T-helper 1 cell (primary cell): ENCODE results near the gene EFCAB5.
"Not testable (repeated sequence)": the region's sequence is repeated elsewhere in the genome, so short reads cannot be mapped to it uniquely, and the experiment has no call there.

Source experiments
- DNase-seq, 5 donors: peaks; one replicate each; pipeline ENCODE4 v3.0.0-alpha.2; 2012 to 2020

Gene EFCAB5

DNA sequence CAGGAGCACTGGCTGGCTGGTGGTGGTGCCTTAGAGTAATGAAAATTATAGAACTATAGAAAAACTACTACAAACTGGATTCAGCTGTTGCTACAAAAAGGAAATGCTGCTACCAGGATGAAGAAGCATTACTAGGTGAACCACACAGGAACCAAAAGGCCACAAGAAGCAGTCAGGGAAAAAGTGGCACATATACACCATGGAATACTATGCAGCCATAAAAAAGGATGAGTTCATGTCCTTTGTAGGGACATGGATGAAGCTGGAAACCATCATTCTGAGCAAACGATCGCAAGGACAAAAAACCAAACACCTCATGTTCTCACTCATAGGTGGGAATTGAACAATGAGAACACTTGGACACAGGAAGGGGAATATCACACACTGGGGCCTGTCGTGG is 5.5 kb upstream of the EFCAB5 start:
- not testable (repeated sequence) for DNase-seq

DNA sequence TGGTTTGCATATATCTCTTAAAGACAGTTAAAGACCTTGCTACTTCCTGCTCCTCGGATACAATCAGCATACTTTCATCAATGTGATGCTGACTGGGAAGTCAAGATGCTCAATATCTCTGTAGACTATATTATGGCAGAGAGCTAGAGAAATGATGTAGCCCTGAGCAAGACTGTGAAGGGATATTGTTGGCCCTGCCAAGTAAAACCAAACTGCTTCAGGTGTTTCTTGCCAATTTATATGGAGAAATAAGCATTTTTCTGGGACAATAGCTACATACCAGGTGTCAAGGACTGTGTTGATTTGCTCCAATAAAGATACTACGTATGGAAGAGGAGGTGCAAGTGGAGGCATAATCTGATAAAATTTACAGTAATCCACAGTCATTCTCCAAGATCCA is 4.7 kb upstream of the EFCAB5 start:
- no peak for DNase-seq

DNA sequence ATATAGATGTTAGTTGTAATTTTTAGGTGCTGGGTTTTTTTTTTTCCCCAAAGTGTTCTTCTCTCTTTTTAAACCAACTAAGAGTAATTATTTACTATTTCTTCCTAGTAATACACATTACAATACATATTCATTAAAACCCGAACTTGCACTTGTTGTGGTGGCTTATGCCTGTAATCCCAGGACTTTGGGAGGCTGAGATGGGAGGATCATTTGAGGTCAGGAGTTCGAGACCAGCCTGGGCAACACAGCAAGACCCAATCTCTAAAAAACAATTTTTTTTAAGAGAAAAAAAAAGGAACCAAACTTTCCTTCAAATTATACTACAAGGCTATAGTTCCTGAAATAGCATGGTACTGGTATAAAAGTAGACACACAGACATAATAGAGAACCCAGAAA is 3.8 kb downstream of the EFCAB5 start:
- DNase-seq = no peak

DNA sequence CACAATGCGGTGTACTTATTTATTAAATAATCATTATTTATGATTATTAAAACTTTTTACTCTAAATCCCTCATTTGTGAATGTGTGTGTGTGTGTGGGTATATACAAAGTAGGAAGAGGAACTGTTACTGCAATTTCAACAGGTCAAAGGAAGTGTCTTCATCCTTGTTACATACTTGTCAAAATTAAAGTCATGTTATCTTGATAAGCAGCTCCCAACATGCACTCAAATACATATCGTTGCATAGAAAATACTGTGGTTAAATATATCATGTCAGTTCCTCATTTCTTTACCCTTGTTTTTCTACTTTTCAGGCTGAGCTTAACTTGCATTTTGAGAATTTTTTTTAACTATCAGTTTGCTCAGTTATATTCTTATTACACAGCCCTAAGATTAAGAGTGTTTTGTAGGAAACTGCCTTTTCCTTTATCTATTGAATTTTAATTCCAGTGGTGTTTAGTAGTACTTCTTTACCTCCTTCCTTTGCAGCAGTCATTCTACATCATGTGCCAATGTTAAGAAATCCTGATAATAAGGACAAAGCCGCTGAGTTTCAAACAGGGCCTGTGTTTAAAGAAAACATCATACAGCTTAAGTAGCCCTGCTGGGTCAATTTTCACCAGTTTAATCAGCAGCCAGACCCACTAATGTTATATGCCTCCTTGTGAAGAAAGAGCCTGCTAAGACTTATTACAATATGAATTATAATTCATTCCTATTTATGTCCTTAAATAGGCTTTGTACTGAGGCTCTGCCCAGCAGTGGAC is 7.2 kb downstream of the EFCAB5 start:
- no peak for DNase-seq

DNA sequence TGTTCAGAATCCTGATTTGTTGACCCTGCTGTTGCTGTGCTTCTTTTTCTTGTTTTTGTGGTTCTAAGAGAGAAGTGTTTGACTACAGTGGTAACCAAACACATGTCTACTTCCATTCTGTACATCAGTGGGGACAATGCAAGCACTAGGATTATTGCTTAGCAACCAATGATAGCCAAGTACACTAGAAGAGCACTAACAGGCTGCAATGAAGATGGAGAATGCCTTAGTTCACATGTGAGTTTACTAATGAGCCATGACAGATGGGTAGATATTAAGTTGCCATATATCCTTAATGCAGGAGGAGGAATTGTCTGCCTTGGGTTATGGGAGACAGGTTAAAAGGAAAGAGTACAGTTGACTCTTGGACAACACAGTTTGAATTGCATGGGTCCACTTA is 8.3 kb downstream of the EFCAB5 start:
- no peak for DNase-seq

DNA sequence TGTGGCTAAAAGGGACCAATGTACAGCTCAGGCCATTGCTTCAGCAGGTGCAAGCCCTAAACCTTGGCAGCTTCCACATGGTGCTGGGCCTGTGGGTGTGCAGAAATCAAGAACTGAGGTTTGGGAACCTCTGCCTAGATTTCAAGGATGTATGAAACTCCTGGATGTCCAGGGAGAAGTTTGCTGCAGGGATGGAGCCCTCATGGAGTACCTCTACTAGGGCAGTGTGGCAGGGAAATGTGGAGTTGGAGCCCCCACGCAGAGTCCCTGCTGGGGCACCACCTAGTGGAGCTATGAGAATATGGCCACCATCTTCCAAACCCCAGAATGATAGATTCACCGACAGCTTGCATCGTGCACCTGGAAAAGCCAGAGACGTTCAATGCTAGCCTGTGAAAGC is 13.0 kb downstream of the EFCAB5 start:
- no peak for DNase-seq

DNA sequence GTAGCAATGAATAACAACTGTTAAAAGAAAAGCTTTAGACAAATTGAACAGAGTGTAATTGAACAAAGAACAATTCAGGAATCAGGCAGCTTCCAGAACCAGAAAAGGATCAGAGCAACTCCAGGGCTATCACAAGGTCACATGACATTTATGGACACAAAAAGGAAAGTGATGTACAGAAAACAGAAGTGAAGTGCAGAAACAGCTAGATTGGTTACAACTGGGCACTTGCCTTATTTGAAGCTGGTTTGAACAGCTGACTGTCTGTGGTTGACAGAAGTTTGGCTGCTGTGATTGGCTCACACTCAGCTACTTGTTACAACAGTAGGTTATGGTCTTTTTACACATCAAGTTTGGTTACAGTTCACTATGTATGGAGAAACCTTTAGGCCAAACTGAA is 14.8 kb downstream of the EFCAB5 start:
- no peak for DNase-seq

DNA sequence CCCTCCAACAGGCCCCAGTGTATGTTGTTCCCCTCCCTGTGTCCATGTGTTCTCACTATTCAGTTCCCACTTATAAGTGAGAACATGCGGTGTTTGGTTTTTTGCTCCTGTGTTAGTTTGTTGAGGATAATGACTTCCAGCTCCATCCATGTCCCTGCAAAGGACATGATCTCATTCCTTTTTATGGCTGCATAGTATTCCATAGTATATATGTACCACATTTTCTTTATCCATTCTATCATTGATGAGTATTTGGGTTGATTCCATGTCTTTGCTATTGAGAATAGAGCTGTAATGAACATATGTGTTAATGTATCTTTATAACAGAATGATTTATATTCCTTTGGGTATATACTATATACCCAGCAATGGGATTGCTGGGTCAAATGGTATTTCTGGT is 16.1 kb downstream of the EFCAB5 start:
- DNase-seq = not testable (repeated sequence)

DNA sequence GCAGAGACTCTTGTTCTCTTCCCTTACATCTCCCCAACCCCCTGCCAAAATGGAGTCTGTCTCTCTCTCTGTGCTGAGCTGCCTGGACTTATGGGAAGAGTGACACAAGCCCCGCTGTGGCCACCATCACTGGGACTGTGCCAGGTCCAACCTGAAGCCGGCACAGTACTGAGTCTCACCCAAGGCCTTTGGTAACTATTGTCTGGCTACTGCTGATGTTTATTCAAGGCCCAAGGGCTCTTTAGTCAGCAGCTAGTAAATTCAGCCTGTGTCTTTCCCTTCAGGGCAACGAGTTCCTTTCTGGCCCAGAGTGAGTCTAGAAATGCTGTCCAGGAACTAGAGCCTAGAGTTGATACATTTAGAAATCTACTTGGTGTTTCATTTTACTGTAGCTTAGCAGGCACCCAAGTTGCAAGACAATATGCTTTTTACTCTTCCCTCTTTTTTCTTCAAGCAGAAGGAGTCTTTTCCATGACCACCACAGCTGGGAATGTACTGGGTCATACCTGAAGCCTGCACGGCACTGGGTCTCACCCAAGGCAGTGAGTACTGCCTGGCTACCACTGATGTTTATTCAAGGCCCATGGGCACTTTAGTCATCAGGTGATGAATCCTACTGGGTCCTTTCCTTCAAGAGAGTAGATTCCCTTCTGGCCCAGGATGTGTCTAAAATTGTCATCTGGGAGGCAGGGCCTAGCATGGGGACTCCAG is 17.7 kb downstream of the EFCAB5 start:
- DNase-seq = no peak

DNA sequence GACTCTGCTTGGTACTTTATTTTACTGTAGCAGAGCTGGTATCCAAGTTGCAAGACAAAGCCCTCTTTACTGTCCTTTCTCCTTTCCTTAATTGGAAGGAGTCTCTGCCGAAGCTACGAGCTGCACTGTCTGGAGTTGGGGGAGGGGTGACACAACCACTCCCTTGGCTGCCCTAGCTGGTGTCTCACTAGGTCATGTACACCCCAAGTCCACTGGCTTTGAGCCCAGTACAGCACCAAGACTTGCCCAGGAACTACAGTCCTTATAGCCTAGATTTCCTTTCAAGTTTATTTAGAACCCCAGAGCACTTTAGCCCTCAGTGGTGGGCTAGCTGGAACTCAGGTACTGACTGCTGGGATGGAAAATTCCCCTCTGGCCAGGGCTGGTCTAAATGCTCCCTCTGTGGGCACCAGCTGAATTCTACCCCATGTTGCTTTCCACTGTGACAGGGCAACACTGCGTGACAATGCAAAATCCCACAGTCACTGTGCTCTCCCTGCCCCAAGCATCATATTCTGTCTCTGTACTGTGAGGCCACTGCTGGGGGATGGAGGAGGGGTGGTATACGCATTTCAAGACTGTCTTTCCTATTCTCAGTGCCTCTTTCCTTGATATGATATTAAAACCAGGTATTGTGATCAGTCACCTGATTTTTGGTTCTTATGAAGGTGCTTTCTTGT is 18.4 kb downstream of the EFCAB5 start:
- no peak for DNase-seq

DNA sequence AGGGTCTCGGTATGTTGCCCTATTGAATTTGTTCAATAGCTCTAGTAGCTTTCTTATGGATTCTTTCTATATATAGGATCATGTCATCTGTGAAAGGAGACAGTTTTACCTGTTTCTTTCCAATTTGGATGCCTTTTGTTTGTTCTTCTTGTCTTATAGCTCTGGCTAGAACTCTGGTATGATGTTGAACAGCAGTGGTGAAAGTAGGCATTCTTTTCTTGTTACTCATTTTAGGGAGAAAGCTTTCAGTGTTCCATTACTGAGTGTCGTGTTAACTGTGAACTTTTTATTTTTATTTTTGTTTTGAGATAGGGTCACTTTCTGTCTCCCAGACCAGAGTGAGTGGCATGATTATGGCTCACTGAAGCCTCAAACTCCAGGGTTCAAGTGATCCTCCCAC is 21.2 kb downstream of the EFCAB5 start:
- no peak for DNase-seq

DNA sequence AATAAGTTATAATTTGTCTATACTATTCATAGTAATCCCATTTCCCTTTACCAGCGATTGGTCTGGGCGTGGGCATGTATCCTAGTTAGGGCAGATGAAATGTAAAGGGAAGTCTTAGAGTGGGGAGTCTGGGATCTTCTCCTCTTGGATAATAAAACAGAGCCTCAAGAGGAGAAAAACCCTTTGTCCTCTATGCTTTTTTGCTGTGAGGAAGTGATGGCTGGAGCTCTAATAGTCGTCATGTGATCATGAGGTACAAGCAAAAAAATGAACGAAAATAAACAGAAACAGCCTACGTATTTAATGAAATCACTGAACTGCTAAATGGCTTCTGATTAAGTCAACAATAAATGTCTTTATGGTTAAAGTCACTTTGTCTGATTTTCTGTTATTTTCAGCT is 26.8 kb downstream of the EFCAB5 start:
- no peak for DNase-seq

DNA sequence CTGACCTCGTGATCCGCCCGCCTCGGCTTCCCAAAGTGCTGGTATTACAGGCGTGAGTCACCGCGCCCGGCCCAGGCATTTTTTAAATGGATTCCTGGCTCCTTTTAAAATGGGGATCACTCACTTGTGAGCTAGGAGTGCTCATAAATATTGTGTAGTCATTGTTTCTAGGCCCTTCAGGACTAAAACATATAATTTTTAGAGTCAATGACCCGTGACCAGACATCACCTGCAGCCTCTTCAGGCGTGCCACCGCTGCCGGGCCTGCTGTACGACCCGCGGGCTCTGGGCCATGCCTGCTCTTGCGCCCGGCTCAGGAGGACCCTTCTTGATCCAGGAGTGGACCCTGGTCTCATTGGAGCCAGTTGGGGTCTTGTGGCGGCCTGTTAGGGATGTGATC is 30.8 kb downstream of the EFCAB5 start:
- no peak for DNase-seq

DNA sequence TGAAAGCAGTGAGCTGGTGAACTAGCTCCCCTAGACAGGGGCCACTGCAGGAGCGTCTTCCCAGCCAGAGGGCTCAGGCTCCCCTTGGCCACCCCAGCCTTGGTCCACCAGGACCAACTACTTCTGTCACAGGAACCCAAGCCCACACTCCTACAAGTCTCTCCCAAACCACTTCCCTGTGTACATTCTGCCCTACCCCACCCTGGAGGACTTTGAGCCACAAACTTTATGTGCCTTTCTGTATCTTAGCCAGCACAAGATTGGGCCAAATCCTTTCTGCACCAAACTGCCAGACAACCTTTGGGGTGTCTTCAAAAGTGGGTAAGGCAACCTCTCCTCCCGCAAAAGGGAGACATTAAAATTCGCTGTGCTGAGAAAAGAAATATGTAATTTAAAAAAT is 31.6 kb downstream of the EFCAB5 start:
- DNase-seq = no peak

DNA sequence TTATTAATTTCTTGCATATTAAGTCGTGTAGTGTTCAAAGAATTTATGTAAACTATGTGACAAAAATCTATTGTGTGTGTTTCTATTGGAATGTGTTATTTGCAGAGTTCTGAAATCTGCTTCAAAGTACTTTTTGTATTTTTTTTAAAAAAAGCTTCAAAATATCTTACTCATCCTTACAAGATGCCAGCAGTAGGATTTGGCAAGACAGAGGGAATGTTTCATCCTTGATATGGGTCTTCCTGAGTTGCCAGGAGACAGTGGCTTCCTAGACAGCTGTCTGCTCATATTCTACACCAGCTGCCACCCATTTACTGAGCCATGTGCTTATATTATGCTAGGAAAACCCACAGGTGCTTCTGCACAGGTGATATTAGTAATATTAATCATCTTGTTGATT is 36.4 kb downstream of the EFCAB5 start:
- DNase-seq = no peak

DNA sequence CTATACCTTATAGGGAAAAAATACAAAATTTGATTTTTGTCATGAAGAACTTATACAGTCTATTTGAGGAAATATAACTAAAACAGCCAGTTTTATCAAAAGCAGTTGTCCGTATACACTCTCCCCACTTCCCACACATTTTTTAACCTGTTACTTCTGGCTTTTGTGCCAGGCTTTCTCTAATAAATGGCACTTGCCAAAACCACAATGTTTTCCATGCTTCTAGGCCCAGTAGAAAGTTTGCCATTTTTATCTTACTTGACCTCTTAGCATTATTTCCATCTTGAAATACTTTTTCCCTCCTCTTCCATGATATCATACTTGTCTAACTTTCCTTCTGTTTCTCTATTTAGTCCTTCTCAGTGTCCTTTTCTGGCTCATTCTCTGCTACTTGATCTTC is 38.8 kb downstream of the EFCAB5 start:
- DNase-seq = no peak

DNA sequence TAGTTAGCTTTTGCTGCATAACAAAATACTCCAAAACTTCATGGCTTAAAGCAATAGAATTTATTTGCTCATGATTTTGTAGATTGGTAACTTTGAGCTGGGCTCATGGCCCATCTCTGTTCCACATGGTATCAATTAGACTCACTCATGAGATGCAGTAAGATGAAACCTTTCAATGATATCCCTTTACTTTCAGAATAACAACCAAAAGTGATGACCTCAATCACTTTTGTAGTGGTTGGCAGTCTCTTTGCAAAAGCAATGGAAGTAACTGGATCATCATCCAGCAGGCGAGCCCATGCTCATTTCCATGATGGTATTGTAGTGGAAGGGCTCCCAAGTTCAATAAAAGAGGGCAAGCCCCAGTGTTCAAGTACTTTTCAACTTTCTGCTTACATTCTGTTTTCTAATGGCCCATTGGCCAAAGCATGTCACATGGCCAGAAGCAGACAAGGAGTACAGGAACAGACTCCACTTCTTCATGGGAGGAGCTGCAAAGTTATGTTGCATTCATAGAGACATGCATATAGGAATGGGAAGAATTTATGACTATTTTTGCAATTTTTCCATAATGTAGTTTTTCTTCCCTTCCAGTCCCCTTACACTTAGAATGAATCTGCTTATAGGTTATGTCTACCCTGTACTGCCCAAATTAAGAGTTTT is 41.7 kb downstream of the EFCAB5 start:
- DNase-seq = no peak

DNA sequence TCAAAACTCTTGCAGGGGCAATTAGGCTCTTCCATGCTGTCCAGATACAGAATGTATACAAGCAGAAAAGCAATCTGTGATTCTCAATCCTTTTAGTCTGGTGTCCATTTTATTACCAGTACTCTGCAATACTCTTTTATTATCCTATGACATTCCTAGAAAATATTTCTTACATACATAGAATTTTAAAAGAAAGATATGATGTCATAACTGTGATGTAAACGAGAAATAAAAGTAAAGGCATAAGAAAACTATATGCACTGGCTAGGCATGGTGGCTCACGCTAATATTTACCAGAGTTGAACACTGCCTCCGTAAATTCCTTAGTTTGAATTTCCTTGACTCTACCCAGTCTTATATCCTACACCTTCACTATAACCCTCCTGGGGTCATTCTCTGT is 55.0 kb downstream of the EFCAB5 start:
- DNase-seq = no peak

DNA sequence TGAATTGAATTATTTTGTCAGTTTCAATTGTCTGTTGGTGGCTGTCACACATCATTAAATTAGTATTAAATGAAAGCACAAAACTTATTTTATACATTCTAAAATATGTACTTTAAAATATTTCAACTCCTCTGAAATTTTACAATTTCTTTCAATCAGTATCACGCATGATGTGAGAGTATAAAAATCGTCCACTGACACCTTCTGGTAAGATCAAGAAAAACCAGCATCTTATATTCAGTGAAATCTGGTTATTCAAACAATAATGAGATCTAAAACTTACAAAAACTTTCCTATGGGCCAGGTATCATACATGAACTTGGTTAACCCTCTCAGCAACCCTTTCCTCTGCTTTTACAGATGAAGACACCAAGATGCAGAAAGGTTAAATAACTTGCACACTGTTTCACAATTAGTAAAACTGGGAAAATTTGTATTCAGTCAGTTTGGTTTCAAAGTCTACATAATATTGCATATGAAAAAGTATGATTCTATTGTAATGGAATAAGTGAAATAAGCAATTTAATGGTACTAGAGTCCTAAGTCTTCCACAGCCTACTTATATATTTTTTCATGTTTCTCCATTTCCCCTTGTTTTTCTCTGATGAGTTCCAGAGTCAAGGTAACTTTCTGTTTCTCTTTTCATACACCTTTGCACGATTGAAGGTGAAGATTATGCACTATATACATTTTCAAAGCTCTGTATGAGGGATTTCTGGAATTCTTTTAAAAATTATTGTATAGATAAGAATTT is 58.7 kb downstream of the EFCAB5 start:
- no peak for DNase-seq

DNA sequence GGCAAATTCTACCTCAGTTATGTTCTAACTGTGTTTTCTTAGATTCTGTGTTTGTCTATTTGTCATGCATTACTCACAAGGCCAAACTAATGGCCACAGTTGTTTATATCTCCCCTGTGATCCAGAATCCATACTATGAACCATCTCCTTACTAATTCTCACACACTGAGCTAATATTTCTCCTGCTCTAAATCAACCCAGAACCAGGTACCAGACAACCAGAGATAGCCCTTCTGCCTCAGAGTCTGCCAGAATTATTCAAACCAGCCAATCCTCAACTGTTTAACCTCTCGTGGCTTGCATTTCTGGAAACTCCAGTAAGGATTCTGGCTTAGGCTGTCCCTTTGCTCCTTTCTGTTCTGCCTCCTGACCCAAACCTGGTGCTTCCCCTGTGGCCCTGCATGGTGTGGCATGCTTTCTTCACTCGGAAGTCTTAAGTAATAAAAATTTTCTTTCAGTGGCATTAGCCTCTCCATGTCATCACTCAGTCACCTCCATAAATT is 59.4 kb downstream of the EFCAB5 start:
- no peak for DNase-seq

DNA sequence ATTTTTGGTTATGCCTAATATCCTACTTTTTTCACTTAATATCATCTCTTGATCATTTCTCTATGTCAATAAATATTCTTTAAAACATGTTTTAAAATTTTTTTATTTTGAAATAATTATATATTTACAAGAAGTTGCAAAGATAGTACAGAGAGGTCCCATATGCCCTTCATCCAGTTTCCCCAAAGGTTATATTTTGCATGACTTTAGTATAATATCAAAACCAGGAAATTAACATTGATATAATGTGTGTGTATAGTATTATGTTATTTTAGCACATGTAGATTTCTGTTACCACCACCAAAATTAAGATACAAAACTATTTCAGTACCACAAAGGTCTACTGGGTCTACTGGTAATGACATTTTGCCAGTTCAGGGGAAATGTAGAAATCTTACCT is 60.7 kb downstream of the EFCAB5 start:
- no peak for DNase-seq

DNA sequence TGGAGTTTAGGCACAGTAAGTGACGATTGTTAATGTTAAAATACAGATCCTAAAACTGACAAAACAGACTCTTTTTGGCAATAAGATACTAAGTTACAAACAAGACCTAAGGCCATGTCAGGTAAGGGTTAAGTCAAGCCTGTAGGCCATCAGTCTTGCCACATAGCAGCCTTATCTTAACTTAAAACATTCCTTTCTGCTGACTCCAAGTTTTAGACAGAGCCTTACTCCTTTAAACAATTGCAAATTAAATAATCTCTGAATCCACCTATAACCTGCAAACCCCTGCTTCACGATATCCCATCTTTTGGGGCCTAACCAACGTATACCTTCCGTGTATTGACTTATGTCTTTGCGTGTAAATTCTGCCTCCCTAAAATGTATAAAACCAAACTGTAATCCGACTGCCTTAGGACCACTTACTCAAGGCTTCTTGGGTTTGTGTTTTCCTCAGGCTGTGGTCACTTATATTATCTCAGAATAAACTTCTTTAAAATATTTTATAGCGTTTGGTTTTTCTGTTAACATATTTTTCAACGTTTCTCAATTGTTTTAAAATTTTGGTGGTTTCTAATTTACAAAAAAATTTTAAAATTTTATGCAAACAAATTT is 64.4 kb downstream of the EFCAB5 start:
- no peak for DNase-seq
